Activated CD8-positive, alpha-beta memory T cell treated with anti-CD3 and anti-CD28 coated beads for 1 hour (primary cell): ENCODE measurements around the gene OR7A5.
"Not testable (repeated sequence)": the region's sequence is repeated elsewhere in the genome, so short reads cannot be mapped to it uniquely, and the experiment has no call there.

Experiments
- DNase-seq, 2 donors: peaks; one replicate each; pipeline ENCODE4 v3.0.0-alpha.2; 2020; ENCODE audit warnings: low read depth in 1 of 2; ENCODE audit errors: extremely low read depth in 1 of 2

The OR7A5 gene

DNA sequence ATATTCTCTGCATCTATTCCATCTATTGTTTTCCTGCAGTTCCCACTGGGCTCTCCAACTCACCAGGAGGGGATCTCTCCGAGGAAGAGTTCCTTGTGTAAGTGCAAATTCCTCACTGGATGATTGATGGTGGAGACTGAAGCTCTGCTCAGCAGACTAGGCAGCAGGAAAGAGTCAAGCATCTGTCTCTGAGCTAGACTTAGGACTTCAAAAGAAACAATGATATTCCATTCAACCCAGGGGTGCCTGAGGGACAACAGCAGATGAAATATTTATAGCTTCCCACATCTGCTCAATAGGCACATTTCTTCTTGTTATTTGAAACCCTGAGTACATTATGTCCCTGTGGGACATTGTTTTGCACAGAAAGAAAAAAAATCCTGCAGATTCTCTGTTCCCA, at the start of gene OR7A5, which contains the start of gene OR7C1:
Gene OR7A5 (minus strand): TSS at position 175 of the 400 bp plus-strand sequence. CDS start 6,944 bp downstream, outside the sequence.
Gene OR7C1 (minus strand): TSS at position 175 of the 400 bp plus-strand sequence. CDS start 35,049 bp downstream, outside the sequence.
- no peak for DNase-seq

DNA sequence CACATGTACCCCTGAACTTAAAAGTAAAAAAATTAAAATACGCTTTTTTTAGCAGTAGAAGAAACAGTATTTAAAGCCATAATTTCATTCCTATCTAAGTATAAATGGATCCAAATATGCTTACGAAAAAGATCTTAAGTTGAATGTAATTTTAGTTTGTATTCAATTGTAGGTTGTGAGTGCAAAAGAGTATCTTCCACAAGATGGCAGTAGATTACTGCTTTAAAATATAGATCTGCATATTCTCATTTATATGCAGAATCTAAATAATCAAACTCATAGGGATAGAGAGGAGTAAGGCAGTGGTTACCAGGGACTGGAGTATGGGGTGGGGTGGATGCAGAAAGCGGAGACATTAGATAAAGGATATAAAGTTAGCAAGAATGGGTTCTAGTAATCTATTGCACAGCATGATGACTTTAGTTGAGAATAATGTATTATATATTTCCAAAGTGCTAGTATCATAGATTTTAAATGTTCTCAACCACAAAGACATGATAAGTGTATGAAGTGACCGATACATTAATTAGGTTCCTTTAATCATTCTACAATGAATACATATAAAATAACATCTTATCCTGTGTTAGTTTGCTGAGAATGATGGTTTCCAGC, 36.7 kb upstream of the OR7A5 start:
- no peak for DNase-seq

DNA sequence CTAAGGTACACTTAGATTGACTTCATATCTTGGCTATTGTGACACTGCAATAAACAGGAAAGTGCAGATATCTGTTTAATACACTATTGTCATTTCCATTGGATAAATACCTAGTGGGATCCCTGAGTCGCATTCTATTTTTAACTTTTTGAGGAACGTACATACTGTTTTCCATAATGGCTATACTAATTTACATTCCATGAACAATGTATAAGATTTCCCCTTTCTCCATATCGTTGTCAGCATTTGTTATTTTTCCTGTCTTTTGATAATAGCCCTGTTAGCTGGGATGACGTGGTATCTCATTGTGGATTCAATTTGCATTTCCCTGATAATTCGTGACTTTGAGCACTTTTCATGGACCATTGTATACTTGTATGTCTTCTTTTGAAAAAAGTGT, 33.5 kb upstream of the OR7A5 start:
- no peak for DNase-seq

DNA sequence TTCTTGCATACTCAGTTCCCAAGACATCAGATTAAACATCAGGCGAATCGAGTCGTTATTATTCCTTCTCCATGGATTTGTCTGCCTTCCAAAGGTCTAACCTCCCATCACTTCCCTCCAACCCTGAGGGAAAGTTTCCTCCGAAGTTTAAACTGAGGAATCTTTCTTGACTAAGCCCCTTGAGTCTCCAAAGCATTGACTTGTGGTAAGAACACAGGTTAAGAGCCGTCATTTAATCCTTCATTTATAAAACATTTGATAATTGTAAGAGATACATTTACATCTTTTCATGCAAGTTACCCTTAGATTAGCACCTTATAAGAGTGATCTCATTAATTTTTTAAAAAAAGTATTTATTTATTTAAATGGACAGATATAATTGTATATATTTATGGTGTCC, 13.8 kb upstream of the OR7A5 start, which contains the start of gene OR7A10:
Gene OR7A10 (minus strand): TSS at position 101 of the 400 bp plus-strand sequence. CDS start 7,045 bp downstream, outside the sequence.
- no peak for DNase-seq

DNA sequence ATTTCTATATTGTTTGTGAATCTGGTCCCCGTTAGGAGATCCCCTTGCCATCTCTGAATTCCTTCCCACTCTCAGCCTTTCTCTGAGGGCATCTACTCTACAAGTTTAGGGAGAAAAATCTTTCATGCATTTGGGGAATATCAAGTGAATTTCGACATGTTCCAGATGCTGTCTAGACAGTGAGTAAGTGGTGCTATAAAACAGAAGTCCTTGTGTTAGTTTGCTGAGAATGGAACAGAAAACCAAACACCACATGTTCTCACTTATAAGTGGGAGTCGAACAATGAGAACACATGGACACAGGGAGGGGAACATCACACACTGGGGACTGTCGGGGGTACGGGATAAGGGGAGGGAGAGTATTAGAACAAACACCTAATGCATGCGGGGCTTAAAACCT, 8.6 kb upstream of the OR7A5 start:
- DNase-seq = no peak

DNA sequence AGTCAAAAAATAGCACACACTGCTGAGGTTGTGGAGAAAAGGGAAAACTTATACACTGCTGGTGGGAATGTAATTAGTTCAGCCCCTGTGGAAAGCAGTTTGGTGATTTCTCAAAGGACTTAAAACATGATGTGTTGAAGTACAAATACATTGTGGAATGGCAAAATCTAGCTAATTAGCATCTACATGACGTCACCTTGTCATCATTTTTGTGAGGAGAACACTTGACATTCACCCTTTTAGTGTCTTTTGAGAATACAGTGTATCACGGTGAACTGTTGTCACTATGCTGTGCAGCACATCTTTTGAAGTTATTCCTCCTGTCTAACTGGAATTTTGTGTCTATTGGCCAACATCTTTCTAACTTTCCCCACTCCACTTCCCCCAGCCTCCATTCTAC, 8.2 kb upstream of the OR7A5 start:
- DNase-seq = no peak

DNA sequence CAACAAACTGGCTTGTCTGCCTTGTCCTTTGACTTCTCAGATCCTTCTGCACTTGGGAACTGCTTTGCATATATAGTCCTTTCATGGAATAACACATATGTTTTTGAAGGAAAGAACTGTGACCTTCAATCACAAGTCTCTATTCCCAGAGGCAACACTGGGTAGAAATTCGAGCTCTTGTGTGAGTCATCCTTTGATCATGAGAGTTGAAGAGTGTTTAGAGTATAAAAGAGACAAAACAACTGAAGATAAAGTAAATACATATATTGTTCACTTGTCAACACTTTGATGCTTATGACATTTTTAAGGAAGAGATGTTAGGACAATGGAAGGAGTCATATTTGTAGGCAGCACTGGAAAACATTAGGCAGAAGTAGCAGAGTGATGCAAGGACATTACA, 5.2 kb upstream of the OR7A5 start:
- DNase-seq = no peak

DNA sequence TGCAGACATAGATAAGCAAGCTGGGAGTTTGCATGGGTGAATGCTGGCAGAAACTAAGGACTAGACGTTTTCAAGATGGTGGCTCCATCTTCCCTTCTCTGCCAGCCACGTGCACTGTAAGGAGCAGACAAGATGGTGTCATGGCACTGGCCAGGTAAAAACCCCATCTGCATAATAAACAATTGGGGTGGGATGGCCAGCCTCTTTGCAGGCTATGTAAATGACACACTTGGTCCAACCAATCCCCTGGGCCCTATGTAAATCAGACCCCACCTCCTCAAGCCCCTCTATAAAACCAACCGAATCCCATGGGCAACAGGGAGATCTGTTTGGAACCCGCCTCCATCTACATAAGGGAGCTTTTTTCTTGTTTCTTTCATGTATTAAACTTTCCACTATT, 2.4 kb upstream of the OR7A5 start:
- no peak for DNase-seq

DNA sequence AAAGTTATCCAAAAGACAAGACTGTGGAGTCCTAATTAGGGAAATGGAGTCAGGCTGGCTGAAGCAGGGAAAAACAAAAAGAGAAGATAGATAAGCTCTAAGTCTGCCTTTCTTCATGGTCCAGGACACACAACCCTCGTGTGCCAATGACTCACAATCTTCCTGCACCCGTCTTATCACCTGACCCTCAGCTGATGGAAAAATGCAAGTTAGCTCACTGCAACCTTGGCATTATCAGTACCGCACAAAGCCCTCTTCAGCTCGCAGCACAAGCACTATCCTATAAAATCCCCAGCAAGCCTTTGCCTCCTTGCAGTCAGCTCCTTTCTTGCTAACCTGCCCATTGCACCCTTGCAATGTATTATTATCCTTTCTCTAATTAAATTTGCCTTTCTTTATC, 4.3 kb downstream of the OR7A5 start:
- DNase-seq = no peak

DNA sequence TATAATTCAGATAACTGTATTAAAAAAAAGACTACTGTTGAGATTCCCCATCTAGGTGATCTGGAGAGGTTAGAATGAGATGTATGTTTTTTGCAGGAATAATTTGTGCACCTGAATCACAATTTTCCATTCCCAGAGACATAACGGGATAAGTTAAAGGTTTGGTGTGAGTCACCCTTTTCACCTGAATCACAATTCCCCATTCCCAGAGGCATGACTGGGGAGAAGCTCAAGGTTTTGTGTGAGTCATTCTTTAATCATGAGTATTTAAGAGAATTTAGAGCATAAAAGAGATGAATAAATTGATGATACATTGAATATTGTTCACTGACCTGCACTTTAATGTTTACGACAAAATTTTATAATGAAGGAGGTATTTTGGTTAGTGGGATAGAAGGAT, 9.0 kb downstream of the OR7A5 start:
- no peak for DNase-seq

DNA sequence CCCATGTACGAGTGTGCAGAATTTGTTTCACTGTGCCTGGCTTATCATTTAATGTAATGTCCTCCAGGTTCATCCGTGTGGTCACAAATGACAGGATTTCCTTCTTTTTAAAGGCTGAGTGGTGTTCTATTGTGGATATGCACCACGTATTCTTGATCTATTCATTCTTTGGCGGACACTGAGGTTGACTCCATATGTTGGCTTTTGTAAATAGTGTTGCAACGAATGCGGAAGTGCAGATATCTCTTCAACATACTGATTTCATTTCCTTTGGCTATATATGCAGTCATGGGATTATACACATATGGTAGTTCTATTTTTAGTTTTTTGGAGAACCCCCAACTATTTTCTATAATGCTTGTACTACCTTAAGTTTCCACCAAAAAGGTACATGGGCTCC, 13.0 kb downstream of the OR7A5 start:
- no peak for DNase-seq

DNA sequence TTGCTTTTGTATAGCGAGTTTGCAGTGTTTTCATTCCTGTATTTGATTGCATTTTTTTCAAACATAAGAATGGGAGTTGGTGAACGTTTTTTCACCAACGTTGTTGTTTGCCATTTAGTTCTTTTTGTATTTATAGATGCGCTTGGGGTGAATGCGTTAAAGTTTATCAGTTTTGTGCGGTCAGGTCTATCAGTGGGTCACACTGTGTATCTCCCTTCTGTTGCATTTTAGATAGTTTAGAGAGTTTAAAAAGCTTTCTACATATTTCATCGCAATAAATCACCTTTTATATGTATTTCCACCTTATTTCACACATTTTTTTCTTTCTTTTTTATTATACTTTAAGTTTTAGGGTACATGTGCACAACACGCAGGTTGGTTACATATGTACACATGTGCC, 16.4 kb downstream of the OR7A5 start:
- no peak for DNase-seq

DNA sequence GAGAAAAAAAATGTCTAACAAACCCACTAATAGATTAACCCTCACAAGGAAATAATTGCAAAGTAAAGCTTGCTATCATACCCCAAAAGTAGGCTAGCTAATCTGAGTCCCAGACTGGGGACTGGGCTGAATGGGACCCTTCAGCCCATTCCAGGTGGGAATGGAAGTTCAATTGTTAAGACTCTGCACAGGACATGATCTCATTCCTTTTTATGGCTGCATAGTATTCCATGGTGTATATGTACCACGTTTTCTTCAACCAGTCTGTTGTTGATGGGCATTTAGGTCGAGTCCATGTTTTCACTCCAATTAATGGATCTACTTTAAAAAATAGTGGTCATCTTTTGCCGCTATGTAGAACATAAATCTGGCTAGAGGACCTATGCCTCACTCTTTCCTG, 17.9 kb downstream of the OR7A5 start:
- DNase-seq = no peak

DNA sequence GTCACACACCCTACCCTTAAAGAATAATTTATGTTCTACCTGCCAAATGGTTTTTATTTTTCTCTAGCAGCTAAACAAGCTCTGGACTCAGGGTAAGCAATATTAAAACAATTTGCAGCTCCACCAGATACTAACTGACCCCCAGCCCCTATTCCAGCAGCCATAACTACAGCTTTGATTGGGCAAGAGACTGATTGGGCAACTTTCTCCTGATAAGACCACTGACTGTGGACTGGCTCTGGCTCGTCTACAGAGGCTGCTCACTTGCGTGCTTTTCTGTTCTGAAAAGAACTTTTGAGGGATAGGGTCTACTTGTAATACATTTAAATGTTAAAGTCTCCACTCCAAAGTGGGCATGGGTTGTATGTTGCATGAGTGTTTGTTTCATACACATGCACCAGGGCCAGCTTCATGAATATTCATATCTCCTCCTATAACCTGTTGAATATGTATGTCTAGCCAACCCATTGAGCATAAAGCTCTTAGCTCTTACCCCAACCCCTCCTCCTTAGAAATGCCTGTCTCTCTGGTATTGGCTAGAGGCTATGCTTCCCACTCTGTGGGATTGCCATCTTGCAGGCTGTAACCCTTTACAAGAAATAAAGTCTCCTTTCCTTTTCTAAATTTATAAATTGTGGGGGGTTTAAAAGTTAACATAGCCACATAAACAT, 19.9 kb downstream of the OR7A5 start:
- no peak for DNase-seq

DNA sequence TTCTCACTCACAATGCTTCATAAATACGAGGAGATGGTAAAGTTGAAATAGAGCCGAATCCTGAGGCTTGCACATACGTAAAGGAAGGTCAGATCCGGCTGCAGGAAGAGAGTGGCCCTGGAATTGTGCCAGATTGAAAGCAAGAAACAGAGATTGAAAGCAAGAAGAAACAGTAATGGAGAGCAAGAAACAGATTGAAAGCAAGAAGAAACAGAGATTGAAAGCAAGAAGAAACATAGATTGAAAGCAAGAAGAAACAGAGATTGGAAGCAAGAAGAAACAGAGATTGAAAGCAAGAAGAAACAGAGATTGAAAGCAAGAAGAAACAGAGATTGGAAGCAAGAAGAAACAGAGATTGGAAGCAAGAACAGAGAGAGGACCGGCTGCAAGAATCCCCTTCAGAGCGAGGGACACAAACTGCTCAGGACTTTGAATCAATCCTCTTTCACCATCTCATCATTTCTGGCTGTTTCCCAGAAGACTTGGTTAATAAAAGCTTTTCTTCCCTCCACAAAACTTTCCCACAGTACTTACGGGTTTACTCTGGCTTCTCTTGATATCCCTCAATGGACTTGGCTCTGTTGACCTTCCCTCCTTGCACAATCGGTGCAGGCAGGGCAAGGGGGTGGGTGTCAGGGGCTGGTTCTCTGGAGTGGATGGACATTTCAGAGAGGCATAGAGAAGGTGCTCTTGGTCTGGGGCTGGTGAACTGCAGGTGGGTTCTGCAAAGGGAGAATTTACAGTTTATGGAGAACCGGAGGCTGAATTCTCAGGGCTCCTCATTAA, 25.5 kb downstream of the OR7A5 start:
- no peak for DNase-seq

DNA sequence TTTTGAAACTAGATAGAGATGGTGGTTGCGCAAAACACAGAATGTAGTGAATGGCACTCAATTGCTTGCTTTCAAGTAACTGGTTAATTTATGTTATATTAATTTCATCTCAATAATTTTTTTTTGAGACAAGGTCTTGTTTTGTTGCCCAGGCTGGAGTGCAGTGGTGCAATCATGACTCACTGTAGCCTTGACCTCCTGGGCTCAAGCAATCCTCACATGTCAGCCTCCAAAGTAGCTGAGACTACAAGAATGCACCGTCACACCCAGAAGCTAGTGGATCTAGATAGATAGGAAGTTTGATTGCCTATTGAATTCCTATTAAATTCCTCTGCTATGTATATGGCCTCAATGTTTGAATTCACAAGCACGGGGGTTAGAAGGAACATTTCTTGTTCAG, 30.2 kb downstream of the OR7A5 start:
- no peak for DNase-seq

DNA sequence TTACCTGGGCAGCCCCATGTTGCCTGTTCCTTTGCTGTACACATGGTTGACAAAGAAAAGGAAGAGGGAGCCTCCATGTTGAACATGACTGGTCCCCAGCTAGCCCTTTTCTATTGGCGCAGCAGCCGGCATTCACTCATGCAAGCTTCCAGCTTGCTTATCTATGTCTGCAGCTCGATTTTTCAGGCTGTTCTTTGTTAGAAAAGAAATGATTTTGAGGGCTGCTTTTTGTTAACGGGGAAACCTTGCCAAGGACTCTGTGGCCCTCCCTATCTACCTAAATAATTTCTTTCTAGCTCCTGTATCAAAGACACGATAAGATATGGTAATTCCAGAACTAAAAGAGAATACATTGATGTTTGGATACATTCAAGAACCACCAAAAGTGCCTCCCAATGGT, 36.2 kb downstream of the OR7A5 start:
- DNase-seq = no peak

DNA sequence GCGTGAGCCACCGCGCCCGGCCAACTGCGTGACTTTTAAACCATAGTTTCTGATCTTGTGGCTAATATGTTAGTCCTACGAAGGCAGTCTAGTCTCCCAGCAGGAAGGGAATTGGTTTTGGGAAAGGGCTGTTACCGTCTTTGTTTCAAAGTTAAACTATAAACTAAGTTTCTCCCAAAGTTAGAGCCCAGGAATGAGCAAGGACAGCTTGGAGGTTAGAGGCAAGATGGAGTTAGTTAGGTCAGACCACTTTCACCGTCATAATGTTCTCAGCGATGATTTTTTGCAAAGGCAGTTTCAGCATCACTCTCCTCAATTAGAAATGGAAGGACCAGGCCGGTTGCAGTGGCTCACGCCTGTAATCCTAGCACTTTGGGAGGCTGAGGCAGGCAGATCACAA, 39.0 kb downstream of the OR7A5 start:
- DNase-seq = no peak

DNA sequence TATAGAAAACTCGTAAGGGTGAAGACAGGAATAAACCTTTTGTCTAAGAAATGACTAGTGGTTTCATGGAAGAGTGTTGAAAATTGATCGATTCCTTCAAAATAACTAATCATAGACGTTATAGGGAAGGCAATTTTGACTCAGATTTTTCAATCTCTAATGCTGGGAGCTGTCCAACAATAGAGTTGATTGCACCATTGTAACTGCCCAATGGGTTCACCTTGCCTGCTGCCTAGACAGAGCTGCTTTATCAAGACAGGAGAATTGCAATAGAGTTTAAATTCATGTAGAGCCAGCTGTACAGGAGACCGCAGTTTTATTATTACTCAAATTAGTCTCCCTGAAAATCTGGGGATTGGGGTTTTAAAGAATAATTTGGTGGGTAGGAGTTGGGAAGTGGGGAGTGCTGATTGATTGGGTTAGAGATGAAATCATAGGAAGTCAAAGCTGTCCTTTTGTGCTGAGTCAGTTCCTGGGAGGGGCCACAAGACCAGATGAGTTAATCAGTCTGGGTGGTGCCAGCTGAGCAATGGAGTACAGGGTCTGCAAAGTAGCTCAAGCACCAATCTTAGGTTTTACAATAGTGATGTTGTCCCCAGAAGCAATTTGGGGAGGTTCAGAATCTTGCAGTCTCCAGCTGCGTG, 39.8 kb downstream of the OR7A5 start:
- no peak for DNase-seq

DNA sequence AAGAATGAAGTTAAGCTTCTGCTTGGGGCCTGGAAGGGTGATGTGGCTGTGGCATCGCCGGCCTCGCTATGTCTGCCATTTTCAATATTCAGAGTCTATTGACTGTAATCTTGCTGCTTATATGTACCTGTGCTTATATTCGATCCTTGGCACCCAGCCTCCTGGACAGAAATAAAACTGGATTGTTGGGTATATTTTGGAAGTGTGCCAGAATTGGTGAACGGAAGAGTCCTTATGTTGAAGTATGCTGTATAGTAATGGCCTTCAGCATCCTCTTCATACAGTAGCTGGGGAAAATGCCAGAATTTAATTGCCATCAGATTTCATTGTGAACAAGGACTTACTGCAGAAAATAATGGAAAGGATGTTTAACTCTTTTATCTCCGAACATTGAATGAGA, 42.7 kb downstream of the OR7A5 start:
- not testable (repeated sequence) for DNase-seq

DNA sequence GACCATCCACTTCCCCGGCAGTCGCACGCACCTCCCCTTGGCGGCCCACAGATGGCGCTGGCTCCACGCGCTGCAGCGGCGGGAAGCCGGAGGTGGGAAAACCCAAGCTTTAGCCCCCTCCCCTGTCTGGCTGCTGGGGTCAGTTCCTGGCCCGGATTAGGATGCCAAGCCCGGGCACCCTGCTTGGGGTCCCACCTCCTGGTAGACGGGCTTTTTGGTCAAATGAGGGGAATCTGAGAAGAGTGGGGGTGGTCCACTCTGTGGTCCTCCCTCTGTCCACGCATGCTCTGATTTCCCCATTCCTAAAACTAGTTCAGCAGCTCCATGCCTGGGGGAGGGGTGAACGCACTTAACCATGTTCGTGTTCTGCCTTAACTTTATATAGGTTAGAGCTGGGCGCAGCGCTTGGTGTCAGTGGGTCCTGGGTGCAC, 48.5 kb downstream of the OR7A5 start:
- DNase-seq = no peak
